MM.1S (cell line): ENCODE data around the gene MSANTD2.

Experiments
- EZH2 ChIP-seq: fragments of 300-600 bp; sonication (generic); optimal IDR thresholded peaks from 2 replicates; pipeline ENCODE3; 2017; ENCODE audit warnings: low read depth, mild to moderate bottlenecking, antibody characterized with exemption, low read length, mixed read lengths
- TF ChIP-seq, protein P1 (sequence below): fragments of 300-600 bp; sonication (generic); IDR thresholded peaks from 2 replicates; pipeline ENCODE4 v1.5.1; 2016; ENCODE audit warnings: antibody characterized with exemption, low read length, mixed read lengths

DNA sequence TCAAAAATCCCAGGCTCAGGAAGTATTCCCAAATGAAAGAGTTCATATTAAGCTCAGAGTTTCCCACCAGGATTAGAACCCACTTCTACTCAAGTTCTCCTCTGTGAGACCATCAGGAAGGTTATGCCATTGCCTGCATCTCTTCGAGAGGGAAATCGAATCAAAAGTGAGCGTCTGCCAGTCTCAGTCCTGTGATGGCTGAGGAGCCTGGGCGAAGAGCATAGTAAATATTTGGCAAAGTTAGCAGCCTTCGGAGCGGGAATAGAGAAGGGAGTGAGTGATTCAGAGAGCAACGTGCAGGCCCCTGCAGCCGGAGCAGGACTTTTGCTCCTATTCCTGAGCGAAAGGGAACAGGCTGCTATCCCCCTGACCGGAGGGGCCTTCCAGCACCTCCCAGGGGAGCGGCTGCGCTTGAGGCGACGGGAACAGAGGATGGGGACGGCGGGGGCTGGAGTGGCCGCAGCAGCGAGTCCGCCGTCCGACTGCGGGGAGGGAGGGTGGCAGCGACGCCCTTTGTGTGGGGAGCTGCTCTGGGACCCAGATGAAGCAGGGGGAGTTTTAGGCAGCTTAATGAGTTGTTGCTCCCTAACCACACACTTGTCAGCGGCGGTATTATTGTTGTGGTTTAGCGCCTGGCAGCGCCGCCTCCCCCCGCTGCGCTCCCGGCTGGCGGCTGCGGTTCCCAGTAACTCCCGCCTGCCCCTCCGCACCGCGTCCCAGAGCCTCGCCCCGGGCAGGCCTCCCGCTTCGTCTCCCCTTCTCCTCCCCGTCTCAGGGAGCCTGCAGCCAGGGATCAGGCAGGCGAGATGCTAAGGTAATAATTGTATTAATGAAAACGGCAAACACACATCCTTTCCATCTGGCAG, 82.2 kb downstream of the MSANTD2 start:
- TF ChIP-seq, protein P1, sequence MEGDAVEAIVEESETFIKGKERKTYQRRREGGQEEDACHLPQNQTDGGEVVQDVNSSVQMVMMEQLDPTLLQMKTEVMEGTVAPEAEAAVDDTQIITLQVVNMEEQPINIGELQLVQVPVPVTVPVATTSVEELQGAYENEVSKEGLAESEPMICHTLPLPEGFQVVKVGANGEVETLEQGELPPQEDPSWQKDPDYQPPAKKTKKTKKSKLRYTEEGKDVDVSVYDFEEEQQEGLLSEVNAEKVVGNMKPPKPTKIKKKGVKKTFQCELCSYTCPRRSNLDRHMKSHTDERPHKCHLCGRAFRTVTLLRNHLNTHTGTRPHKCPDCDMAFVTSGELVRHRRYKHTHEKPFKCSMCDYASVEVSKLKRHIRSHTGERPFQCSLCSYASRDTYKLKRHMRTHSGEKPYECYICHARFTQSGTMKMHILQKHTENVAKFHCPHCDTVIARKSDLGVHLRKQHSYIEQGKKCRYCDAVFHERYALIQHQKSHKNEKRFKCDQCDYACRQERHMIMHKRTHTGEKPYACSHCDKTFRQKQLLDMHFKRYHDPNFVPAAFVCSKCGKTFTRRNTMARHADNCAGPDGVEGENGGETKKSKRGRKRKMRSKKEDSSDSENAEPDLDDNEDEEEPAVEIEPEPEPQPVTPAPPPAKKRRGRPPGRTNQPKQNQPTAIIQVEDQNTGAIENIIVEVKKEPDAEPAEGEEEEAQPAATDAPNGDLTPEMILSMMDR: no peak
- no peak for TF ChIP-seq EZH2
